Breast epithelium (tissue), 4 donors: ENCODE measurements around the gene ADAMTS2. TPM values are rescaled to one million over a fixed set of nuclear protein-coding genes. Genes with fewer than 3 reads are reported as not detected.

Experiments used
- DNase-seq, 2 donors: peaks; one replicate each; pipeline ENCODE4 v3.0.0-alpha.2; 2019; ENCODE audit warnings: low spot score in 2 of 2
- H3K27ac ChIP-seq, 2 donors: fragments of 200-600 bp; sonication (generic) in 1 of 2; one replicate each; pipeline ENCODE4 v1.5.1; 2016 to 2019; ENCODE audit warnings: mild to moderate bottlenecking in 1 of 2
- H3K27me3 ChIP-seq, 2 donors: fragments of 200-600 bp; sonication (generic) in 1 of 2; one replicate each; pipeline versions ENCODE4 v1.5.1 to v1.6.0; 2017 to 2019; ENCODE audit warnings: control low read depth in 1 of 2, mild to moderate bottlenecking in 1 of 2
- H3K36me3 ChIP-seq: fragments of 200-600 bp; one replicate; pipeline ENCODE4 v1.5.1; 2019
- H3K4me1 ChIP-seq, 2 donors: fragments of 200-600 bp; sonication (generic); one replicate each; pipeline ENCODE4 v1.5.1; 2016 to 2019; ENCODE audit warnings: control low read depth in 1 of 2
- H3K4me3 ChIP-seq, 3 donors: fragments of 200-600 bp; sonication (generic); 1 replicate in 2 of 3; 2 replicates in 1 of 3; pipeline ENCODE4 v1.5.1; 2016 to 2019; ENCODE audit warnings: mild to moderate bottlenecking in 3 of 3, moderate library complexity in 2 of 3
- H3K9me3 ChIP-seq, 2 donors: fragments of 200-600 bp; sonication (generic) in 1 of 2; one replicate each; pipeline ENCODE4 v1.5.1; 2016 to 2019; ENCODE audit warnings: control low read depth in 1 of 2
- CTCF ChIP-seq, 3 donors: fragments of 450-650 bp; IDR thresholded peaks; one replicate each; pipeline ENCODE4 v1.5.1; 2016 to 2017; ENCODE audit warnings: antibody characterized with exemption in 3 of 3, mild to moderate bottlenecking in 3 of 3, moderate library complexity in 3 of 3
- POLR2A ChIP-seq: fragments of 450-650 bp; IDR thresholded peaks from one replicate; pipeline ENCODE4 v1.6.1; 2016; ENCODE audit warnings: antibody characterized with exemption, mild to moderate bottlenecking, moderate library complexity
- POLR2AphosphoS5 ChIP-seq, 3 donors: sonication (generic); formaldehyde crosslinking; IDR thresholded peaks; one replicate each; pipeline ENCODE4 v1.6.1; 2017; ENCODE audit warnings: antibody characterized with exemption in 3 of 3
- intact Hi-C: fragments of 100-400 bp; cut with DNase I; formaldehyde crosslinking; loops from one replicate; pipeline ENCODE4 v1.15.1; 2023; ENCODE audit warnings: low total_unique reads
- total RNA-seq, 3 donors: library from RNA; depleted of rRNA; stranded (reverse); fragments of >200 nt; gene quantifications; one replicate each; pipeline ENCODE4 v1.1.0, GENCODE V29; 2016

Gene ADAMTS2
- total RNA-seq, 3 donors from 2014 or later, result 11.3 to 51.8 (median 19.7) TPM

DNA sequence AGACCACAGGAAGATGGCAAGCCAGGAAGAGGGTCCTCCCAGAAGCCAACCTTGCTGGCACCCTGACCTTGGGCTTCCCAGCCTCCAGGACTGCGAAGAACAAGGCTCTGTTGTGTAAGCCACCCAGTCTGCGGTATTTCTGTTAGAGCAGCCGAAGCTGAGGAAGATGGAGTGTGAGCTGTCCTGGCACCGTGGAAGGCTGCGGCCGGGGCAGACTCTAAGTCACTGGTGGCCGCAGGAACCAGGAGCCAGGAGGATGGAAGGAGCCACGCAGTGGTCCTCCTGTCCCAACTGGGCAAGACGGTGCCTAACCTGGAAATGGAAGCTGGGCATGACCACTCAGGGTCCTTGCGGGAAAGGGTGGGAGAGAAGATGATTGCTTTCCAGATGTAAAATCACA is 196.0 kb downstream of the ADAMTS2 start:
- TF ChIP-seq POLR2AphosphoS5 (IDR thresholded peaks at IDR 0.05), result no peak
- TF ChIP-seq CTCF (IDR thresholded peaks at IDR 0.05), result no peak
- TF ChIP-seq POLR2A, result no peak

GRCh38 chr5:179148703-179149170 is 196.5 kb downstream of the ADAMTS2 start:
- H3K9me3 ChIP-seq, result no peaks in the 10 kb centered on the region
- intact Hi-C loops, result no loop called here
- no peak overlapping the region for H3K4me3 ChIP-seq
- TF ChIP-seq CTCF (IDR thresholded peaks at IDR 0.05), result no peak
- TF ChIP-seq POLR2AphosphoS5 (IDR thresholded peaks at IDR 0.05), result no peak
- TF ChIP-seq POLR2A, result no peak
- no peak for DNase-seq
- H3K27me3 ChIP-seq, result no peaks in the 10 kb centered on the region
- H3K4me1 ChIP-seq, result no peaks in the 10 kb centered on the region
- no peaks in the 10 kb centered on the region for H3K36me3 ChIP-seq
- H3K27ac ChIP-seq, result no peak overlapping the region

More for the DNA sequence above, 196.0 kb downstream of the ADAMTS2 start:
- Histone ChIP-seq H3K4me3 (no peak overlapping the region), H3K36me3 (no peaks in the 10 kb centered on the region), H3K4me1 (no peaks in the 10 kb centered on the region), H3K9me3 (no peaks in the 10 kb centered on the region), H3K27ac (no peak overlapping the region), H3K27me3 (no peaks in the 10 kb centered on the region)
- no peak for DNase-seq
- intact Hi-C loops, result no loop called here

- no peak overlapping the region for H3K4me3 ChIP-seq
- no peak overlapping the region for H3K27ac ChIP-seq
- intact Hi-C loops, result no loop called here
- DNase-seq, result no peak
- no peaks in the 10 kb centered on the region for H3K36me3 ChIP-seq
- no peaks in the 10 kb centered on the region for H3K27me3 ChIP-seq
- H3K9me3 ChIP-seq, result no peaks in the 10 kb centered on the region
- TF ChIP-seq POLR2A (no peak), POLR2AphosphoS5 (IDR thresholded peaks at IDR 0.05) (no peak), CTCF (IDR thresholded peaks at IDR 0.05) (no peak)
- H3K4me1 ChIP-seq, result no peaks in the 10 kb centered on the region
Measured at GRCh38 chr5:179147991-179148702, 197.1 kb downstream of the ADAMTS2 start.

GRCh38 chr5:179146277-179146676 is 199.0 kb downstream of the ADAMTS2 start:
- Histone ChIP-seq H3K9me3 (no peaks in the 10 kb centered on the region), H3K36me3 (no peaks in the 10 kb centered on the region), H3K27me3 (no peaks in the 10 kb centered on the region), H3K4me1 (no peaks in the 10 kb centered on the region), H3K4me3 (no peak overlapping the region), H3K27ac (no peak overlapping the region)
- TF ChIP-seq POLR2AphosphoS5 (IDR thresholded peaks at IDR 0.05), result no peak
- TF ChIP-seq CTCF (IDR thresholded peaks at IDR 0.05), result no peak
- TF ChIP-seq POLR2A, result no peak
- no peak for DNase-seq
- intact Hi-C loops, result no loop called here

DNA sequence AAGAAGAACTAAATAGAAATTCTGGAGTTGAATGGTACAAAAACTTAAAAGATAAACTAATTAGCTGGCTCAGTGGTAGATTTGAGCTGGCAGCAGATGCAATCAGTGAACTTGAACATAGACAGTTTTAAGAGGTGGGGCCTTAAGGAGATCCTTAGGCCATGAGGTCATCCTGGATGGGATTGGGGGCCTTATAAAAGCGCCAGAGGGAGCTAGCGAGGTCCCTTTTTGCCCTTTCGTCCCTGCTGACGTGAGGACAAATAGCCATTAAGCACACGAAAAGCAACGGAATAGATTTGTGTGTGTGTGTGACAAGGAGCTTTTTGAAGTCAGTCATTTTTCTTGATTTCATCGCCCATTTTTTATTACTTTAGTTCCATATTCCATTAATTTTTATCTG is 201.8 kb downstream of the ADAMTS2 start:
- H3K4me3 ChIP-seq, result no peak overlapping the region
- no peaks in the 10 kb centered on the region for H3K27me3 ChIP-seq
- H3K9me3 ChIP-seq, result no peaks in the 10 kb centered on the region
- intact Hi-C loops, result no loop called here
- H3K27ac ChIP-seq, result no peak overlapping the region
- H3K36me3 ChIP-seq, result no peaks in the 10 kb centered on the region
- TF ChIP-seq POLR2AphosphoS5 (IDR thresholded peaks at IDR 0.05) (no peak), CTCF (IDR thresholded peaks at IDR 0.05) (no peak), POLR2A (no peak)
- DNase-seq, result no peak
- no peaks in the 10 kb centered on the region for H3K4me1 ChIP-seq
